T-helper 2 cell (primary cell): Measurements from ENCODE around the gene CENPS.
A peak's percentile ranks its signal among the peaks of the same experiment; 100 is the strongest.
"Not testable (repeated sequence)": the region's sequence is repeated elsewhere in the genome, so short reads cannot be mapped to it uniquely, and the experiment has no call there.

Source experiments
- DNase-seq, 5 experiments: peaks; one replicate each; pipeline versions ENCODE4 v3.0.0 to v3.0.0-alpha.2; 2012 to 2022
- total RNA-seq, 2 donors: gene quantifications; one replicate each; lab custom pipeline; 2026; lab: John Stamatoyannopoulos, UW

The CENPS gene
- total RNA-seq = 0 to 0.07 reads per million in 2 donors

GRCh38 chr1:10430216-10431069, at the start of gene CENPS:
Gene CENPS, plus strand, starts transcription at chr1:10430433. Its CDS starts 85 bp downstream, at chr1:10430518.
- DNase-seq = peak; percentile 80 to 90 (median 86)

DNA sequence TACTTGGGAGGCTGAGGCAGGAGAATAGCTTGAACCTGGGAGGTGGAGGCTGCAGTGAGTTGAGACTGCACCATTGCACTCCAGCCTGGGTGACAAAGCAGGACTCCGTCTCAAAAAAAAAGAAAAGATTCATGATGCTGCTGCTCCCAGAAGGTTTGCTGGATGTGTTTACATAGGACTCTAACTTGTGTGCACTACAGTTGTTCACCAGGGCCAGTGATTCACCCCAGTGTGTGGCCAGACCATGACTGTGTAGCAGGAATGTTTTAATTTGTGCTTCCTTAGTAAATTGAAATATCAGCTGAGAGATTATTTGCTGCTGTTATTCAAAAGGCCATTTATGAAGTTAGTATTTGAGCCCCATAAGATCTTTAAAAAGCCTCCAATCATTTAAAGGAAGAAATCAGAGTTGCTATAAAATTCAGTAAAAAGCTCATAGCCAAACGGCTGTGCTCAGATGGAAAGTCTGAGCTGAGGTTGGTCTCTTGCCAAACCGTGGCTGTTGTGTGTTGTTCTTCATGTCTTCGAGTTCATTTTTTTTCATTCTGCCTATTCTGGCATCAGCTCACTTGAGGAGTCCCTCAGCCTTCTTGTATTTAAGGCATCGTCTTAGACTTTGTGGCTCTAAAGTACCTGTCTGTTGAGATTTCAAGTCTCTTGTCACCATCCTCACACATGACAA, 49.5 kb upstream of the CENPS start:
- DNase-seq = no peak

DNA sequence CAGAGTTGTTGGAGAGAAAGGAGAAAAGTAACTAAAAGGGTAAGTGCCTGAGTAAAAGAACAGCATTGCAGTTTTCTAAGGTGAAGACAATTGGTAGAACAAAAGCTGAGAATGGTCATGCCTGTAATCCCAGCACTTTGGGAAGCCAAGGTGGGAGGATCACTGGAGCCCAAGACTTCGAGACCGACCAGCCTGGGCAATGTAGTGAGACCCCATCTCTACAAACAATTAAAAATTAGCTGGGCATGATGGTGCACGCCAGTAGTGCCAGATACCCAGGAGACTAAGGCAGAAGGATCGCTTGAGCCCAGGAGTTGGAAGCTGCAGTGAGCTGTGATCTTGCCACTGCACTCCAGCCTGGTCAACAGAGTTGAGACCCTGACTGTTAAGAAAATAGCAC, 46.6 kb upstream of the CENPS start:
- no peak for DNase-seq

DNA sequence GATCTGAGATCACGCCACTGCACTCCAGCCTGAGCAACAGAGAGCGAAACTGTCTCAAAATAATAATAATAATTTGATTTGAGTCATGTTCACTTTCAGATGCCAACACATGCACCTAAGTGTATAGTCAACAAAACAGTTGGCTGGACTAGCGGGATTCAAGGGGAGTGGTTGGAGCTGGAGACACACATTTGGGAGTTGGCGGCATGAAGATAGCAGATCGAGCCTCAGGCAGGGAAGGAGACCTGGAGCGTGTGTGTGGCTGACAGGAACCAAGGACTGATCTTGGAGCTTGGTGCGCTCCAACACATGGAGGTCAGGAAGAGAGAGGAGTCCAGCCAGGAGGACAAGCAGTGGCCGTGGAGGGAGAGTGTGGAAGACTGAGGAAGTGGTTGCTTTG, 46.0 kb upstream of the CENPS start:
- no peak for DNase-seq

- DNase-seq = no peak
Measured at GRCh38 chr1:10386761-10387676, 43.2 kb upstream of the CENPS start.

DNA sequence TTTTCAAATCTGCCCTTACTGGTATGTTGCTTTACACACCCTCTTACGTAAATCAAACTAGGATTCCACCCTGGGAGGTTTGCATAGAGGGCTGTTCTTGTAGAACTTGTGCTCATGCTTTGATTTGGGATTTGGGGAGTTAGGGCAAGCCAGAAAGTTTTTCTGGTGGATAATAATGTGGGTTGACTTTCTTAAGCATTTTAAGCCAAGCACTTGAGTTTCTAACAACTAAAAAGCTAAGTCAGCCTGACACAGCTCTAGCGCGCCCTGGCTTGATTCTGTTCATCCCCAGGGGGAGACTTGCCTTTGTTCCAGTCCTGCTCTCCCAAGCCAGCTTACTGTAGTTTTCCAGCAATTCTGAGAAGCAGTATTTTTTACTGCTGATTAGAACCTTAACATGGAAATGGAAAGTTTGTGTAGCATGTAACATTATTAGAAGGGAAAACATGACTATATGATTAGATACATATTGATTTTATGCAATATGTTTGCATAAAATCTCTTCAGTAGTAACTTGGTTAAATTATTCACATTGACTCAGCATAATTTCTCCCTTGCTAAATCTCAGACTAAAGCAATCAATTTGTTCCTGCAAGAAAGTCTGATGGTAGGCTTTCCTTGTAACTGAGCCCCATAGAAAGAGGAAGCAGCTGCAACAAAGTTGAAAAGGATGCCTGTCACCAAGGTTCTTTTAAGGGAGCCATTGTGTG, 42.4 kb upstream of the CENPS start:
- DNase-seq = peak in 1 of 5 experiments; percentile 46

GRCh38 chr1:10388387-10388715, 41.9 kb upstream of the CENPS start:
- DNase-seq = no peak

DNA sequence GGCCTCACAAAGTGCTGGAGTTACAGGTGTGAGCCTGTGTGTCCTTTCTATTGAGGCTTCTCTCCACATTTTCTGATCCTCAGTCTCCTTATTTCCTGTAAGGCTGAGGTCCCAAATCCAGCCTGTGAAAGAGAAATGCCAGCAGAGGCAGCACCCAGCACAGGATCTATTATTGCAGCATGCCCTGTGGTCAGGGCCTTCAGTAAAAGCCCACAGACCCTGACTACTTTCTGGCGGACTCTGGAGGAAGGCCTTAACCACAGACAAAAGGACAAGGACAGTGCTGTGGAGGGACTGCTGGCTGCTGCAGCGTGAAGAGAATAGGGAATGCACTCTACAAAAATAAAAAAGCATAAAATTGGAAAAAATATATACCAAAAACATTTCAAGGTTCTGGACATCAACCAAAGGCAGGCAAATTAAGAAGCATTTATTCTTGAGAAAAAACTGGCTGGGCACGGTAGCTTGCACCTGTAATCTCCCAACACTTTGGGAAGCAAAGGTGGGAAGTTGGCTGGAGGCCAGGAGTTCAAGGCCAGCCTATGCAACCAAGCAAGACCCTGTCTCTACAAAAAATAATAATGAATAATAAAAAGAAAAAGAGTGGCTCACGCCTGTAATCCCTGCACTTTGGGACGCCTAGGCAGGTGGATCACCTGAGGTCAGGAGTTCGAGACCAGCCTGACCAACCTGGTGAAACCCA, 40.8 kb upstream of the CENPS start:
- no peak for DNase-seq

GRCh38 chr1:10396870-10397269, 33.4 kb upstream of the CENPS start:
- DNase-seq = no peak

GRCh38 chr1:10398278-10398733, 31.9 kb upstream of the CENPS start:
- no peak for DNase-seq

DNA sequence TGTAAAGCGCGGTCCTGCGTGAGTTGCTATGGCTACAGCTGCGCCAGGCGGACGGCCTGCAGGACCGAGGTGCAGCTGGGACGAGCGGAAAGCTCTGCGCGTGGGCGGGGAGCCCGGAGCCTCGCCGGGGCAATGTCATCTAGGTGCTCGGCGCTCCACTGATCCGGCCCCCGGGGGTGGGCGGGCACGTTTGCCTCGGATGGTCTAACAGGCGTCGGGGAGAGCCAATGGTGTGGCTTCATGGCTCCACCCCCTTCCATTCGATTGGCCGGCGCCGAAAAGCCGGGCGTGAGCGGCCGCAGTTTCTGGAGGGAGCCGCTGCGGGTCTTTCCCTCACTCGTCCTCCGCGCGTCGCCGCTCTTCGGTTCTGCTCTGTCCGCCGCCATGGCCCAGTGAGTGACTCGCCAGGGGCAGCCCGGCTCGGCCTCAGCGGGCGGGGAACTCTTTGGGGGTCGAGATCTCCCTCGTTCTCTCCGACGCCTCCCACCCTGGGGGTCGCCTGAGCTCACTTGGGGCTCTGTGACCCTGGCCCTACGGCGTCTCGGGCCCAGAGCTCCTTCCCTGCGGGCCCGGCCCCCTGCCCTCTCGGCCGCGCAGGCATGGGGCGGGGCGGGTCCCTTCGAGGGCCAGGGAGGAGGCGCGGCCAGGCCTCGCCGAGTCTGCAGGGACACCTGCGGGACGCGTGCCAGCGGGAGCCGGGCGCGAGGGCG, 31.3 kb upstream of the CENPS start, which contains the start of gene PGD:
Gene PGD, plus strand, starts transcription at position 331 of the 710 bp plus-strand sequence. Its CDS starts 54 bp downstream, at position 385.
- peak; percentile 92 to 98 (median 95) for DNase-seq

GRCh38 chr1:10399444-10399941, 30.7 kb upstream of the CENPS start:
- peak in 1 of 5 experiments; percentile 6 for DNase-seq

GRCh38 chr1:10400013-10400412, 30.2 kb upstream of the CENPS start:
- DNase-seq = no peak

GRCh38 chr1:10401281-10401680, 29.0 kb upstream of the CENPS start:
- no peak for DNase-seq

DNA sequence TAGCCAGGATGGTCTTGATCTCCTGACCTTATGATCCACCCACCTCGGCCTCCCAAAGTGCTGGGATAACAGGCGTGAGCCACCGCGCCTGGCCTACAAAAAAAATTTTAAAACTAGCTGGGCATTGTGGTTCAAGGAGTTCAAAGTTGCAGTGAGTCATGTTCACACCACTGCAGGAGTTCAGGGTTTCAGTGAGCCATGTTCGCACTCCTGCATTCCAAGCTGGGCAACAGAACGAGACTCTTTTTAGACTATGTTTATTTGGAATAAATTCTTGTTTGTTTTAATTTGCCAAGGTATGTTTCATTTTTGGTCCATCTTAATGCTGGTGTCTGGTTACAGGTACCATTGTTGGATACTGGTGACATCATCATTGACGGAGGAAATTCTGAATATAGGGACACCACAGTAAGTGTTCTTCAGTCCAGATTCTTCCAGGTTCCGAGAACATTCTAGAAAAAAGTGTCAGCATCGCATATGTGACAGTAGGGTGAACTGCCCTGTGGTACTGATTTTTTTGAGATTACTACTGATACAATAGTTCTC, 27.4 kb upstream of the CENPS start:
- DNase-seq = no peak

DNA sequence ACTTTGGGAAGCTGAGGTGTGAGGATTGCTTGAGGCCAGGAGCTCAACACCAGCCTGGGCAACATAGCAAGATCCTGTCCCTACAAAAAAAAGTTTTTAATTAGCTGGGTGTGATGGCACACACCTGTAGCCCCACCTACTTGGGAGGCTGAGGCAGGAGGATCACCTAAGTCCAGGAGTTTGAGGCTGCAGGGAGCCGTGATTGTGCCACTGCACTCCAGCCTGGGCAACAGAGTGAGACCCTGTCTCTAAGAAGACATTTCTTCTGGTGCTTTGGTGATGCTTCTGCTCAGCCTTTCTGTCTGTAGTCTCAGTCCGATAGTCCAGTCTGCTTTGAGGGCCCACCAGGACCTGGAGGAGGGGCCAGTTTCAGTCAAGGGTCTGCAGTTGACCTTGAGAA, 23.0 kb upstream of the CENPS start:
- no peak for DNase-seq

- DNase-seq = peak in 1 of 5 experiments; percentile 37
Measured at GRCh38 chr1:10415211-10415930, 14.9 kb upstream of the CENPS start.

GRCh38 chr1:10415967-10416366, 14.3 kb upstream of the CENPS start:
- DNase-seq = not testable (repeated sequence)

DNA sequence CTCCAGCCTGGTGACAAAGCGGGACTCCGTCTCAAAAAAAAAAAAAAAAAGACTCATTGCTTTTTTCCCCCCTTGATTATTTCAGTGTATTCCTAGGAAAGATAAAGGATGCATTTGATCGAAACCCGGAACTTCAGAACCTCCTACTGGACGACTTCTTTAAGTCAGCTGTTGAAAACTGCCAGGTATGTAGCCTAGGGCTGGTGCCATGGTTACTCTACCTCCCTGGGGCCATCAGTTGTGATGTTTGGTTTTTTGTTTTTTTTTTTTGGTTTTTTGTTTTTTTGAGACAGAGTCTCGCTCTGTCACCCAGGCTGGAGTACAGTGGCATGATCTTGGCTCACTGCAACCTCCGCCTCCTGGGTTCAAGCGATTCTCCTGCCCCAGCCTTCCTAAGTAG, 11.5 kb upstream of the CENPS start:
- DNase-seq = not testable (repeated sequence)
